ENCODE measurements around the gene P2RY8.
"Not testable (repeated sequence)": the region's sequence is repeated elsewhere in the genome, so short reads cannot be mapped to it uniquely, and the experiment has no call there.

P2RY8 gene

GRCh38 chrX:1481636-1482529, 55.1 kb downstream of the P2RY8 start:
- H3K9me3 Mint-ChIP-seq, result peaks cover 6% of the 10 kb centered on the region
- H3K27ac Mint-ChIP-seq, result peak overlapping the region; percentile 98
- H3K4me3 Mint-ChIP-seq, result peak overlapping the region; percentile 74
- no peaks in the 10 kb centered on the region for H3K27me3 Mint-ChIP-seq
- intact Hi-C loops (cut with micrococcal nuclease), result no loop called here
- peaks cover 68% of the 10 kb centered on the region for H3K4me1 Mint-ChIP-seq (ENCODE audit: low read depth)
- peaks cover 11% of the 10 kb centered on the region for H3K36me3 Mint-ChIP-seq (ENCODE audit: low read depth)

- intact Hi-C loops (cut with micrococcal nuclease), result no loop called here
- peak overlapping the region; percentile 98 for H3K27ac Mint-ChIP-seq
- H3K9me3 Mint-ChIP-seq, result peaks cover 6% of the 10 kb centered on the region
- H3K4me3 Mint-ChIP-seq, result no peak overlapping the region
- H3K27me3 Mint-ChIP-seq, result no peaks in the 10 kb centered on the region
- H3K4me1 Mint-ChIP-seq (ENCODE audit: low read depth), result peaks cover 64% of the 10 kb centered on the region
- peaks cover 11% of the 10 kb centered on the region for H3K36me3 Mint-ChIP-seq (ENCODE audit: low read depth)
These were observed 56.8 kb downstream of the P2RY8 start for GRCh38 chrX:1480082-1480785.

DNA sequence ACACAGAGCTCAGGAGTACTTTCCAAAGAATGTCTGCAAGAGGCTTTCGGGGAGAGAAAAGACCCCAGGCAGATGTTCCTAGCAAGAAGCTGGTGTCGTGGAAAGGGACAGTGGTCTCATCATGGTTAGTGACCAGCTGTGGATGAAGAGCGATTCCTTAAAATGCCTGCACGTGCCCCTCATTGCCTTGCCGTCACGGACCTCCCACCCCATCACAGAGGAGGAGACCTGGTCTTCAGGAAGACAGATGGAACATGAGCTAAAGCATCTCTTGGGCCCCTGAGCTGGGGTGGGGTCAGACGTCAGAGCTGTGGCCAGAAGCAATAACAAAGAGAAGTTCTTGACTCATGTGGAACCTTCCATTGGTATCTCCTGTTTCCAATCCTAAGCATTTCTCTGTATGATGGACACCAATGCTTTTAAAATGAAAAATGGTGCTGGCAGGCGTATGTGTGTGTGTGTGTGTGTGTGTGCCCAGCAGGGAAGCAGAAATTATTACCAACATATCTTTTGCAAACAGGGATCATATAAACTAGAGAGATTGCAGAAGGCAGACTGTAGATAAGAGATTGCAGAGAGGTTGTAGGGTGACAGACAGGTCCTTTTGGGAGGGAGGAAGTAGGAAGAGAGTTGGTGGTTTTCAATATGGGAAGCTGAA, 59.1 kb downstream of the P2RY8 start:
- peaks cover 47% of the 10 kb centered on the region for H3K4me1 Mint-ChIP-seq (ENCODE audit: low read depth)
- peaks cover 25% of the 10 kb centered on the region for H3K9me3 Mint-ChIP-seq
- peaks cover 31% of the 10 kb centered on the region for H3K36me3 Mint-ChIP-seq (ENCODE audit: low read depth)
- H3K4me3 Mint-ChIP-seq, result no peak overlapping the region
- intact Hi-C loops (cut with micrococcal nuclease), result loop anchor here (5.0 kb wide), 1 partner anchor 44 kb away; no protein-coding TSS in a partner anchor
- peak overlapping the region; percentile 2 for H3K27ac Mint-ChIP-seq
- no peaks in the 10 kb centered on the region for H3K27me3 Mint-ChIP-seq

DNA sequence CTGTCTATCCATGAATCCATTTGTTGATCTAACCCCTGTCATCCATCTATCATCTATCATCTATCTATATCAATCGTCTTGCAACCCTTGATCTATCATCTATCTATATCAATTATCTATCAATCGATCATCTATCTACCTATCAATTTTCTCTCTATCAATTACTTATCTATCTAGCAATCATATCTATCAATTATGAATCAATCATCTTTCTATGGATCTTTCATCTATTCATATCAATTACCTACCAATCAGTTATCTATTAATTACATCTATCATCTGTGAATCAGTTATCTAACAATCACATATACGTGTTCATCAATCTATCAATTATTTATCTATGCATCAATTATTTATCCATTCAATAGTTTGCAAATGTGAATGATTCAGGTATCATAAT, 59.8 kb downstream of the P2RY8 start:
- peaks cover 36% of the 10 kb centered on the region for H3K36me3 Mint-ChIP-seq (ENCODE audit: low read depth)
- H3K4me3 Mint-ChIP-seq, result no peak overlapping the region
- no peak overlapping the region for H3K27ac Mint-ChIP-seq
- H3K4me1 Mint-ChIP-seq (ENCODE audit: low read depth), result peaks cover 49% of the 10 kb centered on the region
- H3K9me3 Mint-ChIP-seq, result peaks cover 32% of the 10 kb centered on the region
- intact Hi-C loops (cut with micrococcal nuclease), result loop anchor here (5.0 kb wide), 1 partner anchor 45 kb away; no protein-coding TSS in a partner anchor
- H3K27me3 Mint-ChIP-seq, result no peaks in the 10 kb centered on the region

DNA sequence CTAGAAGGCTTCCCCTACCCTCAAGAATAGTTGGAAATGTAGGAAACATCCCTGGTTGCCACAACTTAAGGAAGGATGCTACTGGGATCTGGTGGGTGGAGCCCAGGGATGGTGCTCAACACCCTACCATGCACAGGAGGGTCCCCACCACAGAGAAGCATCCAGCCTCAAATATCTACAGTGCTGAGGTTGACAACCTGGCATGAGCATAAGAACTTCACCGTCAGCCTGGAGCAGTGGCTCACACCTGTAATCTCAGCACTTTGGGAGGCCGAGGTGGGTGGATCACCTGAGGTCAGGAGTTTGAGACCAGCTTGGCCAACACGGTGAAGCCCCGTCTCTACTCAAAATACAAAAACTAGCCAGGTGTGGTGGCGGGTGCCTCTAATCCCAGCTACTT, 60.3 kb downstream of the P2RY8 start:
- peaks cover 41% of the 10 kb centered on the region for H3K36me3 Mint-ChIP-seq (ENCODE audit: low read depth)
- H3K9me3 Mint-ChIP-seq, result peaks cover 37% of the 10 kb centered on the region
- no peak overlapping the region for H3K27ac Mint-ChIP-seq
- peaks cover 49% of the 10 kb centered on the region for H3K4me1 Mint-ChIP-seq (ENCODE audit: low read depth)
- no peak overlapping the region for H3K4me3 Mint-ChIP-seq
- H3K27me3 Mint-ChIP-seq, result no peaks in the 10 kb centered on the region
- intact Hi-C loops (cut with micrococcal nuclease), result loop anchor here (5.0 kb wide), 1 partner anchor 46 kb away; no protein-coding TSS in a partner anchor

DNA sequence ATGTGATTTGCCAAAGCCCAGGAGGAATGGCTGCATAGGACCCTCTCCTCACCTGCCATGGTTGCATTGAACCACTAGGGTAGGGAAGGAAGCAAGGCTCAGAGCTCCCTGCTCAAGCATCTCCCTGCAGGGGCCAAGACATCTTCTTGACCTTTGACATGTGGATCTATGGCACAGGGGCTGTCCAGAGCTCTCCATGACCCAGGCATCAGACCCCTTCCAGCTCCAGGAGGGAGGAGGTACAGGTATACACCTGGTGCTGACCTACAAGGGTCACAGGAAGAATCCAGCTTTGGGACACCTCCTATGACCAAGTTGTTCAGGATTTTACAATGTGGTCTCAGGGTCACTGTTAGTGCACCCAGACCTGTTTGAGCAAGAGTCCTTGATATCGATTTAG, 61.1 kb downstream of the P2RY8 start:
- Mint-ChIP-seq H3K9me3 (peaks cover 37% of the 10 kb centered on the region), H3K27ac (no peak overlapping the region), H3K4me3 (no peak overlapping the region), H3K36me3 (ENCODE audit: low read depth) (peaks cover 41% of the 10 kb centered on the region), H3K27me3 (no peaks in the 10 kb centered on the region), H3K4me1 (ENCODE audit: low read depth) (peaks cover 47% of the 10 kb centered on the region)
- intact Hi-C loops (cut with micrococcal nuclease), result loop anchor here (5.0 kb wide), 1 partner anchor 46 kb away; no protein-coding TSS in a partner anchor

DNA sequence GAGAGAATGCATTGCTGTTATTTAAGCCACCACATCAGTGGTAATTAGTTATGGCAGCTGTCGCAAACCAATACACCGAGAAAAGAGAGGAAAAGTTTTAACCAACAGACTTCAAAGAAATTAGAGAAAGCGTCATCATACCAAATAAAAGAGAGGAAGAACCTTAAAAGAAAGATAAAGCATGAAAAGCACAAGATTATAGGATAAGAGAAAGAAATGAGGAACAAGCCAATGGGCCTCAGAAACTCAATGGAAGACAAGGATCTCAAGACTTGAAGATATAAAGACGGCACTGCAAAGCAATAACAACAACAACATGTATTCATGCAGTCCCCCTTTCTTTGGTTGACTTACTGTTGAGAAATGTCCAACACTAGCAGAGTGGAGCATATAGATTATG, 61.5 kb downstream of the P2RY8 start:
- no peak overlapping the region for H3K27ac Mint-ChIP-seq
- H3K9me3 Mint-ChIP-seq, result peaks cover 37% of the 10 kb centered on the region
- H3K36me3 Mint-ChIP-seq (ENCODE audit: low read depth), result peaks cover 41% of the 10 kb centered on the region
- no peaks in the 10 kb centered on the region for H3K27me3 Mint-ChIP-seq
- H3K4me1 Mint-ChIP-seq (ENCODE audit: low read depth), result peaks cover 43% of the 10 kb centered on the region
- no peak overlapping the region for H3K4me3 Mint-ChIP-seq
- intact Hi-C loops (cut with micrococcal nuclease), result loop anchor here (5.0 kb wide), 1 partner anchor 47 kb away; no protein-coding TSS in a partner anchor

GRCh38 chrX:1474593-1474992, 62.4 kb downstream of the P2RY8 start:
- Mint-ChIP-seq H3K4me1 (ENCODE audit: low read depth) (peaks cover 36% of the 10 kb centered on the region), H3K36me3 (ENCODE audit: low read depth) (peaks cover 35% of the 10 kb centered on the region), H3K9me3 (peaks cover 36% of the 10 kb centered on the region)
- H3K27me3 Mint-ChIP-seq; intact Hi-C loops (cut with micrococcal nuclease); H3K27ac Mint-ChIP-seq; H3K4me3 Mint-ChIP-seq: not testable (repeated sequence)

- Mint-ChIP-seq H3K27me3 (peaks cover 3% of the 10 kb centered on the region), H3K4me3 (no peak overlapping the region), H3K4me1 (ENCODE audit: low read depth) (peaks cover 34% of the 10 kb centered on the region), H3K27ac (no peak overlapping the region), H3K36me3 (ENCODE audit: low read depth) (peaks cover 30% of the 10 kb centered on the region), H3K9me3 (peaks cover 31% of the 10 kb centered on the region)
- intact Hi-C loops (cut with micrococcal nuclease), result no loop called here
These were observed 64.0 kb downstream of the P2RY8 start for GRCh38 chrX:1472975-1473374.

DNA sequence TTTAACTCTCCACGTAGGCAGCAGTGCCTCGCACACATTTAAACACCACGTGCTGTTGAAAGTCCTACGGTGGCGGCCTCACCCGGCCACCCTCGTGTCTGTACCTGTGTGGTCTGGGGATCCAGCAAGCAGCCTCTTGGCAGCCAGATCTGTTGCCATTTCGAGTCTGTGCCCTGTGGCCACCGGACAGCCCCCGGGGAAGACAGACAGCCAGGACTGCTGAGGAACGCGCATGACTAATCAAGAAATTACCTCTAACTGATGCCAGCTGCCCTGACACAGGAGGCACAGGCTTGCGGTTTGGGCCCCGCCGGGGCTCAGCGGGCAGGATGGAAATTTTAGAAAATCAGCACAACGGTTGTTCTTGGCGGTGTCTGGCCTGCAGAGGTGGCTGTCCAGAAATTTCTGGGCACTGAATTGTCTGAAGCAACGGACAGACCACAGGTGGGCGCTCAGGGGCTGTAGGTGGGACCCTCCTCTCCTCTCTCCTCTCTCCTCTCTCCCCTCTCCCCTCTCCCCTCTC, 68.7 kb downstream of the P2RY8 start:
- peak overlapping the region; percentile 51 for H3K27ac Mint-ChIP-seq
- H3K27me3 Mint-ChIP-seq, result peaks cover 3% of the 10 kb centered on the region
- H3K9me3 Mint-ChIP-seq, result peaks cover 16% of the 10 kb centered on the region
- H3K4me3 Mint-ChIP-seq, result no peak overlapping the region
- intact Hi-C loops (cut with micrococcal nuclease), result loop anchor here (5.0 kb wide), 1 partner anchor 34 kb away; no protein-coding TSS in a partner anchor
- H3K36me3 Mint-ChIP-seq (ENCODE audit: low read depth), result peaks cover 41% of the 10 kb centered on the region
- peaks cover 55% of the 10 kb centered on the region for H3K4me1 Mint-ChIP-seq (ENCODE audit: low read depth)

GRCh38 chrX:1466971-1467561, 69.9 kb downstream of the P2RY8 start:
- Mint-ChIP-seq H3K4me3 (peak overlapping the region; percentile 81), H3K4me1 (ENCODE audit: low read depth) (peaks cover 57% of the 10 kb centered on the region), H3K27ac (peak overlapping the region; percentile 89), H3K27me3 (peaks cover 3% of the 10 kb centered on the region), H3K9me3 (peaks cover 4% of the 10 kb centered on the region), H3K36me3 (ENCODE audit: low read depth) (peaks cover 31% of the 10 kb centered on the region)
- intact Hi-C loops (cut with micrococcal nuclease), result loop anchor here (5.0 kb wide), 1 partner anchor 35 kb away; no protein-coding TSS in a partner anchor

- H3K36me3 Mint-ChIP-seq (ENCODE audit: low read depth), result peaks cover 28% of the 10 kb centered on the region
- H3K9me3 Mint-ChIP-seq, result no peaks in the 10 kb centered on the region
- H3K27ac Mint-ChIP-seq, result peak overlapping the region; percentile 32
- H3K4me3 Mint-ChIP-seq, result no peak overlapping the region
- H3K4me1 Mint-ChIP-seq (ENCODE audit: low read depth), result peaks cover 49% of the 10 kb centered on the region
- intact Hi-C loops (cut with micrococcal nuclease), result loop anchor here (5.0 kb wide), 1 partner anchor 36 kb away; no protein-coding TSS in a partner anchor
- H3K27me3 Mint-ChIP-seq, result peaks cover 3% of the 10 kb centered on the region
These were observed 70.7 kb downstream of the P2RY8 start for GRCh38 chrX:1466232-1466661.

Measured in dendritic cell treated with granulocyte-macrophage colony-stimulating factor and Interleukin-4, amounts not matched to agents 40 ng/mL and 50 ng/mL, for 4 days (primary cell).